K562 (cell line): ENCODE measurements around the gene ASS1. TPM values are rescaled to one million over a fixed set of nuclear protein-coding genes. Genes with fewer than 3 reads are reported as not detected.

Experiments used
- E2F6 ChIP-seq, 2 experiments: IDR thresholded peaks; 2 replicates each; pipeline ENCODE4 v1.6.1; 2011; ENCODE audit warnings: borderline replicate concordance in 1 of 2, control low read depth in 1 of 2, low read depth in 1 of 2, low read length in 1 of 2, mild to moderate bottlenecking in 1 of 2, mixed read lengths in 1 of 2, moderate library complexity in 1 of 2; ENCODE audit not compliant: insufficient read depth in 1 of 2, insufficient read length in 1 of 2, poor library complexity in 1 of 2, severe bottlenecking in 1 of 2; ENCODE audit errors: extremely low read depth in 1 of 2
- FIP1L1 ChIP-seq: fragments of 200-400 bp; formaldehyde crosslinking; IDR thresholded peaks from 2 replicates; pipeline ENCODE4 v1.6.1; 2018; ENCODE audit warnings: mild to moderate bottlenecking, low read depth, low read length; ENCODE audit not compliant: poor library complexity, severe bottlenecking
- MCM5 ChIP-seq: fragments of 450-650 bp; IDR thresholded peaks from 2 replicates; pipeline ENCODE4 v1.6.1; 2016; ENCODE audit warnings: low read depth
- MGA ChIP-seq: fragments of 450-650 bp; IDR thresholded peaks from 2 replicates; pipeline ENCODE4 v1.6.1; 2016; ENCODE audit warnings: mild to moderate bottlenecking, moderate library complexity
- POLR2A ChIP-seq: fragments of 450-650 bp; conservative IDR thresholded peaks from 2 replicates; pipeline ENCODE4 v1.6.1; 2016
- SRSF1 ChIP-seq: fragments of 200-400 bp; formaldehyde crosslinking; IDR thresholded peaks from 2 replicates; pipeline ENCODE4 v1.6.1; 2017; ENCODE audit warnings: mild to moderate bottlenecking, low read depth, low read length, moderate library complexity
- ZBTB8A ChIP-seq: fragments of 450-650 bp; IDR thresholded peaks from 2 replicates; pipeline ENCODE4 v1.6.1; 2018; ENCODE audit warnings: mild to moderate bottlenecking, moderate library complexity; ENCODE audit not compliant: partially characterized antibody
- ZNF589 ChIP-seq: fragments of 200-800 bp; sonication (Bioruptor generic); IDR thresholded peaks from 2 replicates; pipeline ENCODE4 v1.6.1; 2016; ENCODE audit warnings: low read depth, missing genetic modification characterization, missing compliant biosample characterization
- ZNF79 ChIP-seq: fragments of 250-450 bp; sonication (Bioruptor Pico); IDR thresholded peaks from 2 replicates; pipeline ENCODE4 v1.4.0; 2020; ENCODE audit warnings: low read depth, mild to moderate bottlenecking, moderate library complexity
- polyA plus RNA-seq, 8 experiments: library from polyadenylated mRNA; depleted of rRNA in 4 of 8; stranded (reverse) in 5 of 8; unstranded in 3 of 8; fragments of >200 nt; fragmentation: Nextera tagmentation in 2 of 8; fragmentation: Illumina TruSeq in 1 of 8; extraction: Ambion mirVana in 2 of 8; extraction: Trizol in 1 of 8; gene quantifications; 2 replicates each; pipeline versions ENCODE4 v1.2.1 to v1.2.3, GENCODE V29; 2011 to 2014; ENCODE audit warnings: inconsistent platforms in 1 of 8, missing spikeins in 1 of 8
- total RNA-seq, 7 experiments: library from RNA; depleted of rRNA in 6 of 7; stranded (reverse); fragments of >200 nt in 6 of 7; fragmentation: Illumina TruSeq in 2 of 7; extraction: Trizol in 2 of 7; gene quantifications; 2 replicates each; pipeline versions ENCODE4 v1.2.1 to v1.2.3, GENCODE V29; 2011 to 2021; ENCODE audit warnings: low replicate concordance in 1 of 7
- TF ChIP-seq, protein P1 (sequence below): sonication (generic); formaldehyde crosslinking; IDR thresholded peaks from 2 replicates; pipeline ENCODE4 v1.9.0; 2022; ENCODE audit warnings: mild to moderate bottlenecking, missing genetic modification reagents
- TF ChIP-seq, protein P2 (sequence below): sonication (generic); formaldehyde crosslinking; IDR thresholded peaks from 2 replicates; pipeline ENCODE4 v1.8.1; 2023; ENCODE audit warnings: mild to moderate bottlenecking, missing genetic modification reagents

The ASS1 gene
- total and polyA plus RNA-seq, 9 of the 15 experiments (the other 6 are each of a cell fraction or from before 2014, with no cell fraction given) = 1.5 to 5.7 (median 3.7) TPM

- TF ChIP-seq MGA (peak; percentile 19; the same call in 1 of the 2 replicates), ZBTB8A (no peak), ZNF79 (CRISPR knock-in tag) (no peak), POLR2A (no peak), E2F6 (IDR thresholded peaks at IDR 0.05; ENCODE audit: borderline replicate concordance in 1 of 2, extremely low read depth in 1 of 2, insufficient read depth in 1 of 2, insufficient read length in 1 of 2, low read depth in 1 of 2, low read length in 1 of 2, poor library complexity in 1 of 2, severe bottlenecking in 1 of 2) (peak in 1 of 2 experiments; percentile 21), FIP1L1 (no peak), SRSF1 (no peak), ZNF589 (no peak), MCM5 (no peak)
- TF ChIP-seq, protein P1, sequence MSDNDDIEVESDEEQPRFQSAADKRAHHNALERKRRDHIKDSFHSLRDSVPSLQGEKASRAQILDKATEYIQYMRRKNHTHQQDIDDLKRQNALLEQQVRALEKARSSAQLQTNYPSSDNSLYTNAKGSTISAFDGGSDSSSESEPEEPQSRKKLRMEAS = peak; percentile 53; the same call in 1 of the 2 replicates
- TF ChIP-seq, protein P2, sequence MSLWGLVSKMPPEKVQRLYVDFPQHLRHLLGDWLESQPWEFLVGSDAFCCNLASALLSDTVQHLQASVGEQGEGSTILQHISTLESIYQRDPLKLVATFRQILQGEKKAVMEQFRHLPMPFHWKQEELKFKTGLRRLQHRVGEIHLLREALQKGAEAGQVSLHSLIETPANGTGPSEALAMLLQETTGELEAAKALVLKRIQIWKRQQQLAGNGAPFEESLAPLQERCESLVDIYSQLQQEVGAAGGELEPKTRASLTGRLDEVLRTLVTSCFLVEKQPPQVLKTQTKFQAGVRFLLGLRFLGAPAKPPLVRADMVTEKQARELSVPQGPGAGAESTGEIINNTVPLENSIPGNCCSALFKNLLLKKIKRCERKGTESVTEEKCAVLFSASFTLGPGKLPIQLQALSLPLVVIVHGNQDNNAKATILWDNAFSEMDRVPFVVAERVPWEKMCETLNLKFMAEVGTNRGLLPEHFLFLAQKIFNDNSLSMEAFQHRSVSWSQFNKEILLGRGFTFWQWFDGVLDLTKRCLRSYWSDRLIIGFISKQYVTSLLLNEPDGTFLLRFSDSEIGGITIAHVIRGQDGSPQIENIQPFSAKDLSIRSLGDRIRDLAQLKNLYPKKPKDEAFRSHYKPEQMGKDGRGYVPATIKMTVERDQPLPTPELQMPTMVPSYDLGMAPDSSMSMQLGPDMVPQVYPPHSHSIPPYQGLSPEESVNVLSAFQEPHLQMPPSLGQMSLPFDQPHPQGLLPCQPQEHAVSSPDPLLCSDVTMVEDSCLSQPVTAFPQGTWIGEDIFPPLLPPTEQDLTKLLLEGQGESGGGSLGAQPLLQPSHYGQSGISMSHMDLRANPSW (CRISPR knock-in tag) = no peak
These were observed 53.6 kb downstream of the ASS1 start (continued) for GRCh38 chr9:130498298-130498917.
